Measurements from ENCODE around the gene JADE3. TPM values are rescaled to one million over a fixed set of nuclear protein-coding genes. Genes with fewer than 3 reads are reported as not detected.

Gene JADE3
- polyA plus RNA-seq, 3 donors: 1.8 to 4.9 (median 2.5) TPM

- 67 to 81% (median 68%) methylated on average over 8 of the region's 8 CpGs for WGBS, 3 donors
- H3K27ac ChIP-seq (ENCODE audit: low read depth, low read length): no peak overlapping the region
These were observed 66.4 kb downstream of the JADE3 start for GRCh38 chrX:46978341-46979291.

- 53 to 77% (median 77%) methylated on average over 3 of the region's 3 CpGs for WGBS, 3 donors
- no peak overlapping the region for H3K27ac ChIP-seq (ENCODE audit: low read depth, low read length)
These were observed 72.5 kb downstream of the JADE3 start for GRCh38 chrX:46984705-46985104.

- H3K27ac ChIP-seq (ENCODE audit: low read depth, low read length): no peak overlapping the region
These were observed 77.3 kb downstream of the JADE3 start for GRCh38 chrX:46989548-46989947.

GRCh38 chrX:46991664-46992063 lies 79.4 kb downstream of the JADE3 start:
- 42 to 68% (median 49%) methylated on average over 2 of the region's 2 CpGs for WGBS, 3 donors
- no peak overlapping the region for H3K27ac ChIP-seq (ENCODE audit: low read depth, low read length)

GRCh38 chrX:46992070-46992469 lies 79.8 kb downstream of the JADE3 start:
- 85 to 94% (median 86%) methylated on average over 4 to 6 of the region's 6 CpGs for WGBS, 3 donors

GRCh38 chrX:46994096-46994495 lies 81.9 kb downstream of the JADE3 start:
- no peak overlapping the region for H3K27ac ChIP-seq (ENCODE audit: low read depth, low read length)

More at GRCh38 chrX:46992070-46992469, 79.8 kb downstream of the JADE3 start:
- no peak overlapping the region for H3K27ac ChIP-seq (ENCODE audit: low read depth, low read length)

GRCh38 chrX:47012131-47012530 lies 99.9 kb downstream of the JADE3 start:
- H3K27ac ChIP-seq (ENCODE audit: low read depth, low read length): no peak overlapping the region
- WGBS, 3 donors: 88 to 97% (median 93%) methylated on average over 4 of the region's 4 CpGs

GRCh38 chrX:47026198-47026597 lies 114.0 kb downstream of the JADE3 start:
- H3K27ac ChIP-seq (ENCODE audit: low read depth, low read length): no peak overlapping the region

- H3K27ac ChIP-seq (ENCODE audit: low read depth, low read length): no peak overlapping the region
These were observed 118.1 kb downstream of the JADE3 start for GRCh38 chrX:47030339-47030738.

GRCh38 chrX:47047989-47048388 lies 135.8 kb downstream of the JADE3 start:
- 33 to 66% (median 58%) methylated on average over 5 of the region's 5 CpGs for WGBS, 3 donors
- no peak overlapping the region for H3K27ac ChIP-seq (ENCODE audit: low read depth, low read length)

- H3K27ac ChIP-seq (ENCODE audit: low read depth, low read length): no peak overlapping the region
- WGBS, 3 donors: 35 to 88% (median 81%) methylated on average over 1 of the region's 1 CpG
These were observed 147.1 kb downstream of the JADE3 start for GRCh38 chrX:47059142-47059874.

GRCh38 chrX:47060708-47061107 lies 148.5 kb downstream of the JADE3 start:
- 30 to 97% (median 79%) methylated on average over 2 of the region's 2 CpGs for WGBS, 3 donors
- H3K27ac ChIP-seq (ENCODE audit: low read depth, low read length): no peak overlapping the region

GRCh38 chrX:47061238-47061919 lies 149.2 kb downstream of the JADE3 start:
- no peak overlapping the region for H3K27ac ChIP-seq (ENCODE audit: low read depth, low read length)
- 56 to 73% (median 71%) methylated on average over 2 of the region's 2 CpGs for WGBS, 3 donors

GRCh38 chrX:47063179-47063578 lies 151.0 kb downstream of the JADE3 start:
- H3K27ac ChIP-seq (ENCODE audit: low read depth, low read length): no peak overlapping the region

GRCh38 chrX:47068214-47068613 lies 156.0 kb downstream of the JADE3 start:
- 57 to 58% (median 57%) methylated on average over 3 of the region's 3 CpGs for WGBS, 3 donors
- H3K27ac ChIP-seq (ENCODE audit: low read depth, low read length): no peak overlapping the region

More at GRCh38 chrX:47063179-47063578, 151.0 kb downstream of the JADE3 start:
- 78 to 96% (median 91%) methylated on average over 2 of the region's 2 CpGs for WGBS, 3 donors

GRCh38 chrX:47068720-47069119 lies 156.5 kb downstream of the JADE3 start:
- H3K27ac ChIP-seq (ENCODE audit: low read depth, low read length): no peak overlapping the region

- no peak within 1 kb of the TSS for H3K27ac ChIP-seq (ENCODE audit: low read depth, low read length)
- 6 to 46% (median 43%) methylated on average over 25 to 58 of the region's 59 CpGs for WGBS, 3 donors
These were observed 166.2 kb downstream of the JADE3 start, which contains the start of gene RGN for GRCh38 chrX:47078129-47079043. Gene RGN (plus strand): TSS chrX:47078443. CDS start chrX:47081145, 2,702 bp downstream.
